ENCODE data around the gene TCP11L2. TPM values are rescaled to one million over a fixed set of nuclear protein-coding genes. Genes with fewer than 3 reads are reported as not detected.

Gene TCP11L2
- total RNA-seq, 6 experiments from 2014 or later, result 13.4 to 21.9 (median 15.6) TPM

GRCh38 chr12:106276032-106276740, 26.3 kb upstream of the TCP11L2 start:
- Mint-ChIP-seq H3K9me3 (no peaks in the 10 kb centered on the region), H3K27ac (no peak overlapping the region), H3K36me3 (ENCODE audit: low read depth) (no peaks in the 10 kb centered on the region), H3K4me3 (no peak overlapping the region), H3K4me1 (ENCODE audit: low read depth) (no peaks in the 10 kb centered on the region), H3K27me3 (ENCODE audit: insufficient read depth) (peaks cover 6% of the 10 kb centered on the region)
- DNase-seq, result no peak
- TF ChIP-seq, protein P1, sequence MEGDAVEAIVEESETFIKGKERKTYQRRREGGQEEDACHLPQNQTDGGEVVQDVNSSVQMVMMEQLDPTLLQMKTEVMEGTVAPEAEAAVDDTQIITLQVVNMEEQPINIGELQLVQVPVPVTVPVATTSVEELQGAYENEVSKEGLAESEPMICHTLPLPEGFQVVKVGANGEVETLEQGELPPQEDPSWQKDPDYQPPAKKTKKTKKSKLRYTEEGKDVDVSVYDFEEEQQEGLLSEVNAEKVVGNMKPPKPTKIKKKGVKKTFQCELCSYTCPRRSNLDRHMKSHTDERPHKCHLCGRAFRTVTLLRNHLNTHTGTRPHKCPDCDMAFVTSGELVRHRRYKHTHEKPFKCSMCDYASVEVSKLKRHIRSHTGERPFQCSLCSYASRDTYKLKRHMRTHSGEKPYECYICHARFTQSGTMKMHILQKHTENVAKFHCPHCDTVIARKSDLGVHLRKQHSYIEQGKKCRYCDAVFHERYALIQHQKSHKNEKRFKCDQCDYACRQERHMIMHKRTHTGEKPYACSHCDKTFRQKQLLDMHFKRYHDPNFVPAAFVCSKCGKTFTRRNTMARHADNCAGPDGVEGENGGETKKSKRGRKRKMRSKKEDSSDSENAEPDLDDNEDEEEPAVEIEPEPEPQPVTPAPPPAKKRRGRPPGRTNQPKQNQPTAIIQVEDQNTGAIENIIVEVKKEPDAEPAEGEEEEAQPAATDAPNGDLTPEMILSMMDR (IDR thresholded peaks at IDR 0.05), result no peak

DNA sequence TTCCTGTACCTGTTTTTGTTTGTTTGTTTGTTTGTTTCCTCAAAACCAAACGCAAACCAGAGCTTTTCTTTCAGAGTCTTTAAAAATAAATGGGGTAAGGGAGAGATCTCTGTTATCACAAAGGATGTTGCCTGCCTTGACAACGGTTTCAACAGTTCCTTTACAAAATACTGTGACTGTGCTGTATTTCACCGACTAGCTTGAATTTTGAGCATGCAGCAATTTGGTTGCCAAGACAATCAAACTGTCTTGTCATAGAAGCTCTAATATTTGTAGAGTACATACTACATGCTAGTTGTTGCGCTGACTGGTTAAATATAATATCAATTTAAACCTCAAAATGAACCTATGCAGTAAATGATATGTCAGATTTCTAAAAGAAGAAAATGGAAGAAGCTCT, 22.4 kb upstream of the TCP11L2 start:
- peaks cover 8% of the 10 kb centered on the region for H3K27me3 Mint-ChIP-seq (ENCODE audit: insufficient read depth)
- peaks cover 5% of the 10 kb centered on the region for H3K36me3 Mint-ChIP-seq (ENCODE audit: low read depth)
- H3K9me3 Mint-ChIP-seq, result peaks cover 9% of the 10 kb centered on the region
- TF ChIP-seq, protein P1 (IDR thresholded peaks at IDR 0.05), result no peak
- no peak overlapping the region for H3K27ac Mint-ChIP-seq
- H3K4me1 Mint-ChIP-seq (ENCODE audit: low read depth), result peaks cover 12% of the 10 kb centered on the region; the same call in 1 of the 2 replicates
- no peak overlapping the region for H3K4me3 Mint-ChIP-seq
- no peak for DNase-seq

- DNase-seq, result no peak
- TF ChIP-seq, protein P1 (IDR thresholded peaks at IDR 0.05), result no peak
- H3K9me3 Mint-ChIP-seq, result peaks cover 9% of the 10 kb centered on the region
- H3K27ac Mint-ChIP-seq, result no peak overlapping the region
- peaks cover 8% of the 10 kb centered on the region for H3K27me3 Mint-ChIP-seq (ENCODE audit: insufficient read depth)
- peaks cover 12% of the 10 kb centered on the region; the same call in 1 of the 2 replicates for H3K4me1 Mint-ChIP-seq (ENCODE audit: low read depth)
- no peak overlapping the region for H3K4me3 Mint-ChIP-seq
- peaks cover 5% of the 10 kb centered on the region for H3K36me3 Mint-ChIP-seq (ENCODE audit: low read depth)
These were observed 21.3 kb upstream of the TCP11L2 start for GRCh38 chr12:106281056-106281782.

DNA sequence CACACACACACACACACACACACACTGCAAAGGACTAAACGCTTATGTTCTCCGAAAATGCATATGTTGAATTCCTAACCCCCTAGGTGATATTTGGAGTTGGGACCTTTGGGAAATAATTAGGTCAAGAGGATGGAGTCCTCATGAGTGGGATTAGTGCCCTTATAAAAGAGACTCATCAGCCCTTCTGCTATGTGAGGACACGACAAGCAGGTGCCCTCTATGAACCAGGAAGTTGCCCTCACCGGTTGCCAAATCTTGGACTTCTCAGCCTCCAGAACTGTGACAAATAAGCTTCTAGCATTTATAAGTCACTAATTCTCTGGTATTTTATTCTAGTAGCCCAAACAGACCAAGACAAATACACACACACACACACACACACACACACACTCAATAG, 20.7 kb upstream of the TCP11L2 start:
- TF ChIP-seq, protein P1 (IDR thresholded peaks at IDR 0.05), result no peak
- H3K9me3 Mint-ChIP-seq, result peaks cover 9% of the 10 kb centered on the region
- no peak overlapping the region for H3K4me3 Mint-ChIP-seq
- DNase-seq, result no peak
- H3K4me1 Mint-ChIP-seq (ENCODE audit: low read depth), result peaks cover 12% of the 10 kb centered on the region; the same call in 1 of the 2 replicates
- peaks cover 8% of the 10 kb centered on the region for H3K27me3 Mint-ChIP-seq (ENCODE audit: insufficient read depth)
- H3K36me3 Mint-ChIP-seq (ENCODE audit: low read depth), result peaks cover 5% of the 10 kb centered on the region
- H3K27ac Mint-ChIP-seq, result no peak overlapping the region

- TF ChIP-seq, protein P1 (IDR thresholded peaks at IDR 0.05), result peak; percentile 94
- peaks cover 9% of the 10 kb centered on the region for H3K9me3 Mint-ChIP-seq
- peaks cover 5% of the 10 kb centered on the region for H3K36me3 Mint-ChIP-seq (ENCODE audit: low read depth)
- peaks cover 18% of the 10 kb centered on the region for H3K4me1 Mint-ChIP-seq (ENCODE audit: low read depth)
- H3K27me3 Mint-ChIP-seq (ENCODE audit: insufficient read depth), result peaks cover 8% of the 10 kb centered on the region
- H3K4me3 Mint-ChIP-seq, result no peak overlapping the region
- no peak overlapping the region for H3K27ac Mint-ChIP-seq
- DNase-seq, result peak; percentile 64
These were observed 20.0 kb upstream of the TCP11L2 start for GRCh38 chr12:106282457-106283097.
